ENCODE measurements around the gene RBM18. TPM values are rescaled to one million over a fixed set of nuclear protein-coding genes. Genes with fewer than 3 reads are reported as not detected.

RBM18 gene
- total and polyA plus RNA-seq, 9 donors: 8.3 to 25.0 (median 17.0) TPM

- intact Hi-C loops (cut with DNase I): no loop called here
- no peak for DNase-seq
These were observed 28.0 kb downstream of the RBM18 start for GRCh38 chr9:122236681-122237080.

GRCh38 chr9:122234022-122234748 is 30.5 kb downstream of the RBM18 start:
- no peak overlapping the region for H3K27ac ChIP-seq
- DNase-seq: no peak
- 73 to 77% (median 74%) methylated on average over 7 of the region's 7 CpGs for WGBS, 3 donors
- intact Hi-C loops (cut with DNase I): no loop called here
- H3K4me1 ChIP-seq (ENCODE audit: insufficient read depth): no peaks in the 10 kb centered on the region
- H3K27me3 ChIP-seq: no peaks in the 10 kb centered on the region
- H3K36me3 ChIP-seq: no peaks in the 10 kb centered on the region
- H3K4me3 ChIP-seq: no peak overlapping the region
- H3K9me3 ChIP-seq: no peaks in the 10 kb centered on the region
- TF ChIP-seq EP300 (IDR thresholded peaks at IDR 0.05) (no peak), CTCF (IDR thresholded peaks at IDR 0.05) (no peak), POLR2A (IDR thresholded peaks at IDR 0.05) (no peak)

More at GRCh38 chr9:122236681-122237080, 28.0 kb downstream of the RBM18 start:
- Histone ChIP-seq H3K27ac (no peak overlapping the region), H3K36me3 (no peaks in the 10 kb centered on the region), H3K27me3 (no peaks in the 10 kb centered on the region), H3K9me3 (no peaks in the 10 kb centered on the region), H3K4me3 (no peak overlapping the region), H3K4me1 (ENCODE audit: insufficient read depth) (no peaks in the 10 kb centered on the region)
- TF ChIP-seq CTCF (IDR thresholded peaks at IDR 0.05) (no peak), EP300 (IDR thresholded peaks at IDR 0.05) (no peak), POLR2A (IDR thresholded peaks at IDR 0.05) (no peak)
- 72 to 83% (median 73%) methylated on average over 10 of the region's 10 CpGs for WGBS, 3 donors

GRCh38 chr9:122232796-122233306 is 31.8 kb downstream of the RBM18 start:
- H3K4me3 ChIP-seq: no peak overlapping the region
- H3K4me1 ChIP-seq (ENCODE audit: insufficient read depth): no peaks in the 10 kb centered on the region
- 49 to 61% (median 57%) methylated on average over 6 of the region's 6 CpGs for WGBS, 3 donors
- DNase-seq: no peak
- TF ChIP-seq CTCF (IDR thresholded peaks at IDR 0.05) (no peak), EP300 (IDR thresholded peaks at IDR 0.05) (no peak), POLR2A (IDR thresholded peaks at IDR 0.05) (no peak)
- no peaks in the 10 kb centered on the region for H3K27me3 ChIP-seq
- H3K9me3 ChIP-seq: no peaks in the 10 kb centered on the region
- intact Hi-C loops (cut with DNase I): no loop called here
- no peaks in the 10 kb centered on the region for H3K36me3 ChIP-seq
- H3K27ac ChIP-seq: no peak overlapping the region

GRCh38 chr9:122229485-122229837 is 35.2 kb downstream of the RBM18 start:
- Histone ChIP-seq H3K4me1 (ENCODE audit: insufficient read depth) (no peaks in the 10 kb centered on the region), H3K4me3 (no peak overlapping the region), H3K9me3 (no peaks in the 10 kb centered on the region), H3K27me3 (no peaks in the 10 kb centered on the region), H3K36me3 (no peaks in the 10 kb centered on the region), H3K27ac (no peak overlapping the region)
- no peak for DNase-seq
- TF ChIP-seq POLR2A (IDR thresholded peaks at IDR 0.05) (no peak), CTCF (IDR thresholded peaks at IDR 0.05) (no peak)
- 31 to 39% (median 35%) methylated on average over 4 of the region's 4 CpGs for WGBS, 3 donors
- intact Hi-C loops (cut with DNase I): no loop called here
